GM21381 (cell line): ENCODE results near the gene FLOT1.
"Not testable (repeated sequence)": the region's sequence is repeated elsewhere in the genome, so short reads cannot be mapped to it uniquely, and the experiment has no call there.

ENCODE experiments used
- ATAC-seq: cut with Tn5 transposase; IDR thresholded peaks from one replicate; pipeline ENCODE4 v1.9.1; 2021; ENCODE audit warnings: mild to moderate bottlenecking, moderate library complexity; ENCODE audit not compliant: unreplicated experiment

The FLOT1 gene

DNA sequence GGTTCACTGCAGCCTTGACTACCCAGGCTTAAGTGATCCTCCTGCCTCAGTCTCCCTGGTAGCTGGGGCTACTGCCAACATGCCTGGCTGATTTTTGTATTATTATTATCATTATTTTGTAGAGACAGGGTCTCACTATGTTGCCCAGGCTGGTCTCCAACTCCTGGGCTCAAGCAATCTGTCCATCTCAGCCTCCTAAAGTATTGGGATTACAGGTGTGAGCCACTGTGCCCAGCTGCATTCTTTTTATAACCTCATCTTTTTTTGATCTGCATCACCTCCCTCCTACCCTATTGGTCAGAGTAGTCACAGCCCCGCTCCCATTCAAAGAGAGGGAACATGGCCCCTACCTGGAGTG, 25.4 kb upstream of the FLOT1 start:
- ATAC-seq, result no peak

DNA sequence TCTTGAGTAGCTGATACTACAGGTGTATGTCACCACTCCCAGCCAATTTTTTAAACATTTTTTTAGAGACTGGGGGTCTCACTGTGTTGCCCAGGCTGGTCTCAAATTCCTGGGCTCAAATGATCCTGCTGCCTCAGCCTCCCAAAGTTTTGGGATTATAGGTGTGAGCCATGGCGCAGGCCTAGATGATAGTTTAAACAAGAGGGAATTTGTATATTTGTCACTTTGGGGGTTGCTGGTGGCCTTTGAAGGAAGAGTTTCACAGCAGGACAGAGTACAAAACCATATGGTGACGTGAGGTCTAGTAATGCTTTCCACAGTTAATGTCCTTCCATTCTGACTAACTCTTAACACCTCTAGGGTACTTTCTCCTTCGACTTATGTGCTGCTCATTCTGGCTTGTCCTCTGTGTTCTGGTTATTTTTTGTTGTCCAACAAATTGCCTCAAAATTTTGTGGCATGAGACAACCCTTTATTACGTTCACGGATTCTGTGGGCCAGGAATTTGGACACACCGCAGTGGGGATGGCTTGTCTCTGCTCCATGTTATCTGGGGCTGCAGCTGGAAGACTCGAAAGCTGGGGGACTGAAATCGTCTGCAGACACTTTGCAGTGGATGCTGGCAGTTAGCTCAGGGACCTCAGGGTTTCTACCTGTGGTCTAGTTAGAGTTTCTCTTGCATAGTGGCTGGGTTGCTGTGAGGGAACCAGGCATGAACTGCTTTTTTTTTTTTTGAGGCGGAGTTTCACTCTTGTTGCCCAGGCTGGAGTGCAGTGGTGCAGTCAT, 24.9 kb upstream of the FLOT1 start:
- peak; percentile 72 for ATAC-seq

DNA sequence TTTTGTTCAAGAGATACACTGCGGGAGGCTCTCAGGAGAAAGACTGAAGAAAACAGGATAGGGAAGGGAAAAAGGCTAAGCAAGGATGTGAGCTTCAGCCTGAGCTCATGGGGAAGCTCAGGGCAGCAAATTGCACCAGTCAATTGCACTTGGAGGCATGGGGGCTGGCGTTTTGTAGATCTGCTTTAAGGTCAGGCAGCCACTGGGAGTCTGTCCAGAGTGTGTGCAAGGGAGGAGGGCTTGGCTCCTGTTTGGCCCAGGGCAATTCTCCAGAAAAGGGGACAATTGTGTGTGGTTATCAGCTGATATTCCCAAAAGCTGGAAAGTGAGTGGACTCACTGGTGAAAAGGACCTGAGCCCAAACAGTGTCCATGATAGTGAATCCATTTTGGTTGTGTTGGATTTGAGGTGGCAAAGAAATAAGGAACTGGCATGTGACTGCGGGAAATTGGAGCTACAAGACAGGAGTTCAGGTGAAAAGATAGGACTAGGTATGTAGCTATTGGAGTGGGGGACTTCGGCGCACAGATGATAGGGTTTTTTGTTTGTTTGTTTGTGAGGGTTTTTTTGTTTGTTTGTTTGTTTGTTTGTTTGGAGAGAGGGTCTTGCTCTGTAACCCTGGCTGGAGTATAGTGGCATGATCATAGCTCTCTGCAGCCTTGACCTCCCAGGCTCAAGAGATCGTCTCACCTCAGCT, 24.1 kb upstream of the FLOT1 start:
- no peak for ATAC-seq

DNA sequence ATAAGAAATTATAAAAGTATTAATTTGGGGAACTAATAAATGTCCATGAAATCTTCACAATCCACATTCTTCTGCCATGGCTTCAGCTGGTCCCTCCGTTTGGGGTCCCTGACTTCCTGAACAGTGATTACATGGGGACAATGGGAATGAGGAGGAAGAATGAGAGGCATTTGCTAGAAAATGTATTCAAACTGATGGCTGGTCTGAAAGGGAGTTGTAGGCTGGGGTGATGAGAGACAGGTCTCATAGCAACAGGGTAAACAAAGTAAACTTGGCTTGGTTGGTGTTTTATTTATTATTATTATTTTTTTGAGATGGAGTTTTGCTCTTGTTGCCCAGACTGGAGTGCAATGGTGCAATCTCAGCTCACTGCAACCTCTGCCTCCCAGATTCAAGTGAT, 23.0 kb upstream of the FLOT1 start:
- ATAC-seq, result not testable (repeated sequence)

DNA sequence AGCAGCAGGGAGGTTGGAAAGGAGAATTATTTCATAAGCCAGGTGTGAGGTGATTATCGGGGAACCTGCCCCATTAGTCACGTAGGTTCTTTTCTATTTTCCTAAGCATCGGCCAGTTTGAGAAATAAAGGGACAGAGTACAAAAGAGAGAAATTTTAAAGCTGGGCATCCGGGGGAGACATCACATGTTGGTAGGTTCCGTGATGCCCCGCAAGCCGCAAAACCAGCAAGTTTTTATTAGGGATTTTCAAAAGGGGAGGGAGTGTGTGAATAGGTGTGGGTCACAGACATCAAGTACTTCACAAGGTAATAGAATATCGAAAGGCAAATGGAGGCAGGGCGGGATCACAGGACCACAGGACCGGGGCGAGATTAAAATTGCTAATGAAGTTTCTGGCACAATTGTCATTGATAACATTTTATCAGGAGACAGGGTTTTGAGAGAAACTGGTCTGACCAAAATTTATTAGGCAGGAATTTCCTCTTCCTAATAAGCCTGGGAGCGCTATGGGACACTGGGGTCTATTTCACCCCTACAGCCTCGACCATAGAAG, 22.1 kb upstream of the FLOT1 start:
- ATAC-seq, result not testable (repeated sequence)

DNA sequence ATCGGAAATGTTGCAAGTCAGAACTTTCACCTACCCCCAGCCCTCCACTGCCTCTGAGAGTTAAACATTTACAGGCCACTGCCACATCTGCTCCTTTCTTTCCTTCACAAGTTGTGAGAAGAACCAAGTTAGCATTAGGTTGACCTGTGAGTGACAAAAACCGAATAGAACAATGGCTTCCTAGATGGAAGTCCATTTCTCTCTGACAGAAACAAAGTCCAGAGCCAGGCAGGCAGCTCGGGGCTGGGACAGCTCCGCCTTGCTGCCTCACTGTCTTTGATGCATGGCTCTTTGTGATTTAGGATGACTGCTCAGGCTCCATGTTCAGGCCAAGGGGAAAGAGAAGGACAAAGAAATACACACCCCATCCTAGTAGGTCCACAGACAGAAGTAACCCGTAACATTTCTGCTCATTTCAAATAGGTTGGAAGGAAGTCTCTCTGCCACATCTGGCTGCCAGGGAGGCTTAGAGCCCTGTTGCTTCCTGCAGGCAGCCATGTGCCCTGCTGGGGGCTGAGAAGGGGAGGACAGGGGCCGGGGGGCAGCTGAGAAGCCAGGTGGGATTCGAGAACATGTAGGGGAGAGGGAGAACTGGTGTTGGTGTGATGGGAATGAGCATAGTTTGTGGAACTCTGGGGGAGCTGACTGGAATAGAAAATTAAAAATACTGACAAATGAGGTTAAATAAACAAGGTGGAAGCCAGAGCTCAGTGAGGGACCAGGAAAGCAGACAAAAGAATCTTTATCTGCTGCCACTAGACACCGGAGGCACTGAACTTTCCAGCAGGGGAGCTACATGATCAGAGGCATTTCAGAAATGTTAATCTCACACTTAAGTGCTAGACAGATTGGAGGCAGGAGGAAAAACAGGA, 21.4 kb upstream of the FLOT1 start:
- ATAC-seq, result no peak

DNA sequence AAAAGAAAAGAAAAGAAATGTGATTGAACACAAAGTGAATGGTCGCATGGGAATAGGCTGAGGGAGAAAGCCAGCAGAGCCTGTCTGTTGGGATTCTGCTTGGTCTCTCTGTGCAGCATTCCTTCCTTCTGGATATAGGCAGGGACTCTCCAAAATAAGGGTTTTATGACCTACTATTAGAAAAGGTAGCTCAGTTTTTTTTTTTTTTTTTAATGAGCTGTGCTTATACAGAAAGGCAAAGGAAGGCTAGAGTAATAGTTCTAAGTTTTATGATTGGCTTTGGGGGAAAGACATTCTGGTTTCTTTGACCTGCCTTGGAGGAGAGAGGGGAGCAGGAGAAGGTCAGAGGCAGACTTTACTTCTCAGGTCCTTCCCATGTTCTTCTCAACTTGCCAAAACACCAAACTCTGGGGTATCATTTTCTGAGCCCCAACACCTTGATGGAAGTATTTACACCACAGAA, 20.7 kb upstream of the FLOT1 start:
- no peak for ATAC-seq

DNA sequence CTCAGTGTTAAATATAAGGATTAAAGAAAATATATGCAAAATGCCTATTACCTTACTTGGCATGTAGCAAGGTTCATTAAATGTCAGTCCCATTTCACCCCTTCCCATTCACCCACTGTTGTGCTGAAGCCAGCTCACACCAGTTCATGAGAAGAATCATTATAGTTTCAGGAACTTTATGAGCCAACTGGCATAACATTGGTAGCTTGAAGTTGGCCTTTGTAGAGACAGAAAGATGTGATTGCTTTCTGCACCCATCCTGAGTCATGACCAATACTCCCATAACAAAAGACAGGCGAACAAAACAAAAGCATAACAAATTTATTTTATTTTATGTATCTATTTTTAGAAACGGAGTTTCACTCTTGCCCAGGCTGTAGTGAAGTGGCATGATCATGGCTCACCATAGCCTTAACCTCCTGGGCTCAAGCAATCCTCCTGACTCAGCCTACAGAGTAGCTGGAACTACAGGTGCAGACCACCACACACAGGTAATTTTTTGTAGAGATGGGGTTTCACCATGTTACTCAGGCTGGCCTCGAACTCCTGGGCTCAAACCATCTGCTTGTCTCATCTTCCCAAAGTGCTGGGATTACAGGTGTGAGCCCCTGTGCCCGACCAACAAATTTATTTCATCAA, 19.4 kb upstream of the FLOT1 start:
- no peak for ATAC-seq

DNA sequence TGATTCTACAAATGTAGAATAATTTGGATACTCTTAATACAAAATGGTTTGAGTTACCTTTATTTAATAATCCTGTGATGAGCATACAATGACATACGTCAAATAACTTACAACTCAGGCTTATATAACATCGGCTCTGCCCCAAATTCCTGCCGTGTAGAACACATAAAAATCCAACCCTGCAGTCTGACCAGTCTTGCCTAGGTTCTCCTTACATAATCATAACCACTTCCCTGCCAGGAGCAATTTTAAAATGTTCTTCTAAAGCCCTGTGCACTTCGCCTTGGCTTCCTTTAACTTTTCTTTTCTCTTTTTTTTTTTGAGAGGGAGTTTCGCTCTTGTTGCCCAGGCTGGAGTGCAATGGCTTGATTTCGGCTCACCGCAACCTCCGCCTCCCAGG, 18.1 kb upstream of the FLOT1 start:
- no peak for ATAC-seq

DNA sequence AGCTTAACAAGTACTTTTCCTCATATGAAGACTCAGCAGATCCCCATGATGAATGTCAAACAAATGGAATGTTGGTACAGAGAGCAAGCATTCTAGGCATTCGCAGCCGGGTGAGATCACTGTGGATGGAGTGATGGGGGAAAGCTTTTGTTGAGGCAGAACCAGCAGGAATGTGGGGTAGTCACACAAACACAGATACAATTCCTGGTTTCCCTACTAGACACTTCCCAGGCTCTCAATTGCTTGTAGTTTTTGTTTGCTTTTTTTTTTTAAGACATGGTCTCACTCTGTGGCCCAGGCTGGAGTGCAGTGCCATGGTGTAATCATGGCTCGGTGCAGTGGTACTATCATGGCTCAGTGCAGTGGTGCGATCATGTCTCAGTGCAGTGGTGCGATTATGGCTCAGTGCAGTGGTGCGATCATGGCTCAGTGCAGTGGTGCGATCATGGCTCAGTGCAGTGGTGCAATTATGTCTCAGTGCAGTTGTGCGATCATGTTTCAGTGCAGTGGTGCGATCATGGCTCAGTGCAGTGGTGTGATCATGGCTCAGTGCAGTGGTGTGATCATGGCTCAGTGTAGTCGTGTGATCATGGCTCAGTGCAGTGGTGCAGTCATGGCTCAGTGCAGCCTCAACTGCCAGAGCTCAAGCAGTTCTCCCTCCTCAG, 17.2 kb upstream of the FLOT1 start:
- no peak for ATAC-seq

DNA sequence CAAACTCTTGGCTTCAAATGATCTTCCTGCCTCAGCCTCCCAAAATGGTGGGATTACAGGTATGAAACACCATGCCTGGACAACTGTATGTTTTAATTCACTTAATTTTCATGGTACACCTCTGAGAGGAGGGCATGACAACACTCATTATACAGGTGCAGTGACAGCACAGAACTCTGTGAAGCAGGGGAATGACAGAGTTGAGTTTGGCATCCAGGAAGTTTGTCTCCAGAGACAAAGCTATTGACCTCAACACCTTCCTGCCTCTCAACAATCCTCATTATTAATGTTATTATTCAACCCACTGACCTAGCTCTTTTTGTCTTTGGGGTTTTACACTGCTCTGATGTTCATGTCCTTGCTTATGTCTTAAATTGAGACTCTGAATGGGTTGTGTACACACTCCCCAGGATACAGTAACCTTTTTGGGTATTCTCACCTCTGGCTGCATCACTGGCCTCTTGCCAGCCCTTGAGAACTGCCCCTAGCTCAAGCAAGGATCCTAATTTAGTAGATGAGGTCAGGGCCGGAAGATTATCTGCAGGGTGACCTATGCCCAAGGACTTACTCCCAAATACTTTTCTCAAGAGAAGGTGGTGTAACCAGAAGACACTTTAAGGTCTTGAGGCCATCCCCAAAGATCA, 14.9 kb upstream of the FLOT1 start:
- no peak for ATAC-seq

DNA sequence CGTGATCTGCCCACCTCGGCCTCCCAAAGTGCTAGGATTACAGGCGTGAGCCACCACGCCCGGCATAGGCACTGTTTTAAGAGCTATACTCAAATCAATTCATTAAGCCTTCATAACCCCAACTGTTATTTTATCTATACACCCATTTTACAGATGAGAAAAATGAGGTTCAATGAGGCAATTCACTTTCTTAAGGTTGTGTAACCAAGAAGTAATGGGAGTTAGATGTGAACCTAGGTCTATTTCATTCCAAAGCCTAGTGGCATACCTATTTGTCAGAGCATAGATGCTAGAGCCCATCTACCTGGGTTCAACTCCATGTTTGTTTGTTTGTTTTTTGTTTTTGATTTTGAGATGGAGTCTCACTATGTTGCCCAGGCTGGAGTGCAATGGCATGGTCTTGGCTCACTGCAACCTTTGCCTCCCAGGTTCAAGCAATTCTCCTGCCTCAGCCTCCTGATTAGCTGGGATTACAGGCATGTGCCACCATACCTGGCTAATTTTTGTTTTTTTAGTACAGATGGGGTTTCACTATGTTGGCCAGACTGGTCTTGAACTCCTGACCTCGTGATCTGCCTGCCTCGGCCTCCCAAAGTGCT, 14.0 kb upstream of the FLOT1 start:
- ATAC-seq, result not testable (repeated sequence)

DNA sequence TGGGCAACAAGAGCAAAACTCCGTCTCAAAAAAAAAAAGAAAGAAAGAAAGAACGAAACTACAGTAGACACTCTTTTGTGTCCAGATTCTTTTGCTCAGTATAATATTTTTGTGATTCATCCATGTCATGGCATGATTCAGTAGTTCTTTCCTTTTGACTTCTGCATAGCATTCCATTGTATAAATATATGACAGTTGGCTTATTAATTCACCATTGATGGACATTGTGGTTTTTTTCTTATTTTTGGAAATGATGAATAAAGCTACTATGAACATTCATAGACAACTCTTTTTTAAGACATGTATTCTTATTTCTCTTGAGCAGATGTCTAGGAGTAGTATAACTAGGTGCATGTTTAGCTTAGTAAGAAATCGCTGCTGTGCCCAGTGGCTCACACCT, 12.1 kb upstream of the FLOT1 start:
- no peak for ATAC-seq

DNA sequence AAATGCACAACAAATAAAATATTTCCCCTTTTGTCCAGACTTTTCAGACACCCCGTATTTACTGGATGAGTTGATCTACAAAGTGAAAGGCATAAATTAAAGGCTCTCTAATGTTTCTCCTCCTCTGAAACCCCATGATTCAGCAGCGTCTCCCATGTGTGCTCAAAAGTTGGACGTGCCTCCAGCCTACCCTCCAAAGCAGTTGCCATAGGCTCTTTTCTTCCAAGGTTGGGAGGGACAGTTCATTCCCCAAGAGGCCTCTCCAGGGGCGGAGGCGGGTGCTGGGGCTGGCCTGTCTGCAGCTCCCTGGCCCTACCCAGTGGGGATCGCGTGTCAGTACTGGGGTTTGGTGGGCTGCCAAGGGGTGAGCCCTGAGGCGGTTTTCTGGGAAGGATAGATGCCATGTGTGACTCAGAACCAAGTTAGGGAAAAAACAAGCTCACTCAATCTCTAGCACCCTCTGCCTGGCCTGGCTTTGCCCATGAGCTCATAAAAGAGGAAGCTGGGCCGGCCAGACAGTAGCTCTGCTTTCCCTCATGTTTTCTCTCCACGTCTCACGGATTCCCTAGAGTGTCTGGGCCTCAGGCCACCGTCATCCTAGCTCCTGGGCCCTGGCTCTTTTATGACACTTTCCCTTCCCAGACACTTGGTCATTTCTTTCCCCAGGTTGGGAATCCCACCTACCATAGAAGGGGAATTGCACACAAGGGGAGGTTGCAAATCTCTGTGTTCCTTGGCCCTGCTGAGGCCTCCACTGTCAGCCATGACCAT, 9.9 kb upstream of the FLOT1 start:
- ATAC-seq, result no peak

DNA sequence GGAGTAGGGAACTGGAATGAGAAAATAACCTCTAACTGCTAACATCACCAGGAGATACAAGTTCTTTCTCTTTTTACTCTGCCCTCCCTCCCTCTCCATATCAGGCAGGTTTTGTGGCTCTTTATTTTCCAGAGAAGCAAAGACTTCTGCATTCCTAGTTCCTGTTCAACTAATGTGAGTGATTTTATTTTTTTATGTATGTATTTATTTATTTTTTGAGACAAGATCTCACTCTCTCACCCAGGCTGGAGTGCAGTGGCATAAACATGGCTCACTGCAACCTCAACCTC, 7.8 kb upstream of the FLOT1 start:
- ATAC-seq, result no peak

DNA sequence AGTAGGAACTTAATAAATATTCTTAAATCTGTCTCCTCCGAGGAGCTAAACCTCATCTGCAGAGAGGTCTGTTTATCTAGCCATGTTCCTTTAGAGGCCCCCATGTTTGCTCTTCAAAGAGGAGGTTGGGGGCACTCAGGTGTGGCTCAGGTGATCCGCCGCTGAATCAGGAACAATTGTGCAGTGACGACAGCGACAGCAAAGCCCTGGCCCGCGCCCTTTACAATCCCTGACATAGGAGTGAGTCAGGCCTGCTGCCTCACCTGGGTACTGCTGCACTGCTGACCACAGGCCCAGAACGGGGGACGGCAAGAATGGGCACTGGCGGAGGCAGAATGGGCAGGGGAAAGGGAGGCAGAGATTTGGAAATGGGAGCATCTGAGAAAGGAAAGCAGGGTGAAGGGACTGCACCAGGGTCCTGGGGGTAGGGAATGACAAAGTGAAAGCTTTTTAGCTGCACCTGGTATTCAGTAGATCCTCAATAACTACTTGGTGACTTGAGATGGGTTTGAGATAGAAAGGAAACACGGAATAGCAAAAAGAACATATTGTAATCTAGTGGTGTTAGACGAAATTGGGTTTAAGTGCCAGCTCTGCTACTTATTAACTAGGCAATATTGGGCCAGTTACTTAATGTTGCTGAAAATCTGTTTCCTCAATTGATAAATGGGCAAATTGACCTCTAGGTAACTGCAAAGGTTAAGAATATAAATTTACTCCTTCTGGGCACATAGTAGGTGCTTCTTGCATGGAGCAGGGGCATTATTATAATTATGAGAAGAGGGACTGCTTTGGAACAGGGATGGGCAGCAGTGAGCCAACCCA, 7.3 kb upstream of the FLOT1 start:
- no peak for ATAC-seq

DNA sequence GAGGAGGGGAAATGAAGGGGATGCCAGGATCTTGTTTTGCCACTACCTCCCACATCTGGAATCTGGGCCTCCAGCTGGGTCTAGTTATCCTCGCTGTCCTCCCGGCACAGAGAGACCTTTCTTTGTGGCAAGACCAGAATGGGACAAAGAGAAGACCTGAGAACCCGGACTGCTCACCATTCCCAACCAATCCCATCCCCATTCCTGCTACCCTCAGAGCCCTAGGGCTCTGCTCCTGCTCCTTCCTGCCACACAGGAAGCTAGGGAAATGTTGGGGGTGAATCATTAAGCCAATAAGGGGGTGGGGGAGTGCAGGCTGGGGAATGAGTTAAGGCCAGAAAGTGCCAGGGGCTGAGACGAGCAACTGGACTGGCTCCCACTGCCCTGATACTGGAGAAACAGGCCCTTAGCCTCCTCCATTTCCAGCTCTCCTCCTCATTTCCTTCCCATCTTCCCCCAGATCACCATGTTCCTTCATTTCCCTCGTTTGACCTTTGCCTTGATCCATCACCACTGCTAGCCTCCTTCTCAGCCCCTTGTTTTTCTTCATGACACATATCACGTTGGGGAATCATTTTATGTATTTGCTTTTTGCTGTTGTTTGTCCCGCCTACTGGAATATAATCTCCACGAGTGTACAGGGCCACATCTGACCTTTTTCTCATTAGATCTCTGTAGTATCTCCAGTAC, 6.5 kb upstream of the FLOT1 start:
- no peak for ATAC-seq
